H1 (cell line): ENCODE measurements around the gene PRKN. TPM values are rescaled to one million over a fixed set of nuclear protein-coding genes. Genes with fewer than 3 reads are reported as not detected.

Experiments
- BRCA1 ChIP-seq: IDR thresholded peaks from 2 replicates; pipeline ENCODE4 v1.6.1; 2012; ENCODE audit warnings: low read depth, low read length, improper control_type of control experiment
- CHD1 ChIP-seq: IDR thresholded peaks from 2 replicates; pipeline ENCODE4 v1.6.1; 2012; ENCODE audit warnings: low read depth, low read length, improper control_type of control experiment
- EP300 ChIP-seq, 2 experiments: IDR thresholded peaks; 1 replicate in 1 of 2; 2 replicates in 1 of 2; pipeline ENCODE4 v1.6.1; 2011 to 2012; ENCODE audit warnings: low read depth in 2 of 2, low read length in 2 of 2, mild to moderate bottlenecking in 2 of 2, borderline replicate concordance in 1 of 2, inconsistent platforms in 1 of 2, moderate library complexity in 1 of 2
- HDAC2 ChIP-seq, 2 experiments: fragments of 300-600 bp in 1 of 2; sonication (generic) in 1 of 2; IDR thresholded peaks; 2 replicates each; pipeline ENCODE4 v1.6.1; 2011 to 2012; ENCODE audit warnings: low read depth in 2 of 2, low read length in 2 of 2, mild to moderate bottlenecking in 2 of 2, moderate library complexity in 2 of 2, borderline replicate concordance in 1 of 2, inconsistent platforms in 1 of 2
- RNF2 ChIP-seq: fragments of 200-900, 300-1000 bp; sonication (generic); IDR thresholded peaks from 2 replicates; pipeline ENCODE4 v1.7.1; 2016; ENCODE audit warnings: borderline replicate concordance, low read depth, mild to moderate bottlenecking, antibody characterized with exemption, low read length; ENCODE audit not compliant: poor library complexity, severe bottlenecking; ENCODE audit errors: missing control alignments
- SIN3A ChIP-seq, 2 experiments: IDR thresholded peaks in 1 of 2; conservative IDR thresholded peaks in 1 of 2; 2 replicates each; pipeline ENCODE4 v1.6.1; 2011 to 2012; ENCODE audit warnings: low read length in 2 of 2, improper control_type of control experiment in 1 of 2, low read depth in 1 of 2, mild to moderate bottlenecking in 1 of 2
- SP2 ChIP-seq: IDR thresholded peaks from 2 replicates; pipeline ENCODE4 v1.6.1; 2012; ENCODE audit warnings: mild to moderate bottlenecking, low read length, inconsistent platforms
- SUZ12 ChIP-seq: fragments of 200-600 bp; sonication (generic); IDR thresholded peaks from 2 replicates; pipeline ENCODE4 v1.6.1; 2012; ENCODE audit warnings: mild to moderate bottlenecking, inconsistent platforms, low read length, moderate library complexity, mixed read lengths
- TAF1 ChIP-seq: IDR thresholded peaks from 2 replicates; pipeline ENCODE4 v1.6.1; 2011; ENCODE audit warnings: mild to moderate bottlenecking, low read depth, low read length
- ZNF274 ChIP-seq: IDR thresholded peaks from 2 replicates; pipeline ENCODE4 v1.7.0; 2012; ENCODE audit warnings: low read length, borderline replicate concordance; ENCODE audit errors: extremely low read depth
- polyA plus RNA-seq, 7 experiments: library from polyadenylated mRNA; depleted of rRNA in 3 of 7; stranded (reverse) in 5 of 7; unstranded in 2 of 7; fragments of >200 nt in 5 of 7; fragments of 200-250 nt in 2 of 7; gene quantifications; 1 replicate in 5 of 7; 2 replicates in 1 of 7; 4 replicates in 1 of 7; pipeline versions ENCODE4 v1.2.1 to v1.2.3, GENCODE V29; 2011 to 2013; ENCODE audit warnings: missing spikeins in 2 of 7, mixed read lengths in 2 of 7
- total RNA-seq: library from RNA; stranded (reverse); fragmentation: NEBNext Ultra II Directional; extraction: Animal tissue kit (Norgen Biotek cat#: 25700); gene quantifications from 2 replicates; pipeline ENCODE4 v1.2.1, GENCODE V29; 2021
- TF ChIP-seq, protein P1 (sequence below): fragments of 300-600 bp; sonication (generic); IDR thresholded peaks from 2 replicates; pipeline ENCODE4 v1.7.1; 2012; ENCODE audit warnings: low read length, moderate library complexity, mild to moderate bottlenecking, inconsistent platforms; ENCODE audit not compliant: insufficient replicate concordance

PRKN gene
- total and polyA plus RNA-seq, 2 of the 8 experiments (the other 6 are each of a cell fraction or from before 2014, with no cell fraction given), result 0.13 to 0.29 TPM

DNA sequence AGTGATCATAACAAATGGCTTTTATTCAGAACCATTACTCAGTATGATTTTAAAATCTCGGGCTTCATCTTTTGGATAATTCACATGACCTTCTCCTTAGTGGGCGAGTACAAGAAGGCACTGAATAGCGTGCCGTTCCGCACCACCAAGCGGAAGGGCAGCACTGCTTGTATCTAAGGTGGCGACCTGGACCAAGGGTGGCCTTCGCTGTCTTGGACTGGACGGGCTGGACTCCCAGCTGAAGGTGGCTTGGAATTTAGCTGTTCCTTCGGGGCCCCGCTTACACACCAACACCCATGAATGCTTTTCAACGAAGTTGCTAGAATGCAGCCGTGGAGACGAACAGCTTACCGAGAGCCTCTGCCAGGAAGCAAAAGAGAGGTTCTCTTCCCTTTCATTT is 1285.1 kb downstream of the PRKN start (continued):
- TF ChIP-seq, protein P1, sequence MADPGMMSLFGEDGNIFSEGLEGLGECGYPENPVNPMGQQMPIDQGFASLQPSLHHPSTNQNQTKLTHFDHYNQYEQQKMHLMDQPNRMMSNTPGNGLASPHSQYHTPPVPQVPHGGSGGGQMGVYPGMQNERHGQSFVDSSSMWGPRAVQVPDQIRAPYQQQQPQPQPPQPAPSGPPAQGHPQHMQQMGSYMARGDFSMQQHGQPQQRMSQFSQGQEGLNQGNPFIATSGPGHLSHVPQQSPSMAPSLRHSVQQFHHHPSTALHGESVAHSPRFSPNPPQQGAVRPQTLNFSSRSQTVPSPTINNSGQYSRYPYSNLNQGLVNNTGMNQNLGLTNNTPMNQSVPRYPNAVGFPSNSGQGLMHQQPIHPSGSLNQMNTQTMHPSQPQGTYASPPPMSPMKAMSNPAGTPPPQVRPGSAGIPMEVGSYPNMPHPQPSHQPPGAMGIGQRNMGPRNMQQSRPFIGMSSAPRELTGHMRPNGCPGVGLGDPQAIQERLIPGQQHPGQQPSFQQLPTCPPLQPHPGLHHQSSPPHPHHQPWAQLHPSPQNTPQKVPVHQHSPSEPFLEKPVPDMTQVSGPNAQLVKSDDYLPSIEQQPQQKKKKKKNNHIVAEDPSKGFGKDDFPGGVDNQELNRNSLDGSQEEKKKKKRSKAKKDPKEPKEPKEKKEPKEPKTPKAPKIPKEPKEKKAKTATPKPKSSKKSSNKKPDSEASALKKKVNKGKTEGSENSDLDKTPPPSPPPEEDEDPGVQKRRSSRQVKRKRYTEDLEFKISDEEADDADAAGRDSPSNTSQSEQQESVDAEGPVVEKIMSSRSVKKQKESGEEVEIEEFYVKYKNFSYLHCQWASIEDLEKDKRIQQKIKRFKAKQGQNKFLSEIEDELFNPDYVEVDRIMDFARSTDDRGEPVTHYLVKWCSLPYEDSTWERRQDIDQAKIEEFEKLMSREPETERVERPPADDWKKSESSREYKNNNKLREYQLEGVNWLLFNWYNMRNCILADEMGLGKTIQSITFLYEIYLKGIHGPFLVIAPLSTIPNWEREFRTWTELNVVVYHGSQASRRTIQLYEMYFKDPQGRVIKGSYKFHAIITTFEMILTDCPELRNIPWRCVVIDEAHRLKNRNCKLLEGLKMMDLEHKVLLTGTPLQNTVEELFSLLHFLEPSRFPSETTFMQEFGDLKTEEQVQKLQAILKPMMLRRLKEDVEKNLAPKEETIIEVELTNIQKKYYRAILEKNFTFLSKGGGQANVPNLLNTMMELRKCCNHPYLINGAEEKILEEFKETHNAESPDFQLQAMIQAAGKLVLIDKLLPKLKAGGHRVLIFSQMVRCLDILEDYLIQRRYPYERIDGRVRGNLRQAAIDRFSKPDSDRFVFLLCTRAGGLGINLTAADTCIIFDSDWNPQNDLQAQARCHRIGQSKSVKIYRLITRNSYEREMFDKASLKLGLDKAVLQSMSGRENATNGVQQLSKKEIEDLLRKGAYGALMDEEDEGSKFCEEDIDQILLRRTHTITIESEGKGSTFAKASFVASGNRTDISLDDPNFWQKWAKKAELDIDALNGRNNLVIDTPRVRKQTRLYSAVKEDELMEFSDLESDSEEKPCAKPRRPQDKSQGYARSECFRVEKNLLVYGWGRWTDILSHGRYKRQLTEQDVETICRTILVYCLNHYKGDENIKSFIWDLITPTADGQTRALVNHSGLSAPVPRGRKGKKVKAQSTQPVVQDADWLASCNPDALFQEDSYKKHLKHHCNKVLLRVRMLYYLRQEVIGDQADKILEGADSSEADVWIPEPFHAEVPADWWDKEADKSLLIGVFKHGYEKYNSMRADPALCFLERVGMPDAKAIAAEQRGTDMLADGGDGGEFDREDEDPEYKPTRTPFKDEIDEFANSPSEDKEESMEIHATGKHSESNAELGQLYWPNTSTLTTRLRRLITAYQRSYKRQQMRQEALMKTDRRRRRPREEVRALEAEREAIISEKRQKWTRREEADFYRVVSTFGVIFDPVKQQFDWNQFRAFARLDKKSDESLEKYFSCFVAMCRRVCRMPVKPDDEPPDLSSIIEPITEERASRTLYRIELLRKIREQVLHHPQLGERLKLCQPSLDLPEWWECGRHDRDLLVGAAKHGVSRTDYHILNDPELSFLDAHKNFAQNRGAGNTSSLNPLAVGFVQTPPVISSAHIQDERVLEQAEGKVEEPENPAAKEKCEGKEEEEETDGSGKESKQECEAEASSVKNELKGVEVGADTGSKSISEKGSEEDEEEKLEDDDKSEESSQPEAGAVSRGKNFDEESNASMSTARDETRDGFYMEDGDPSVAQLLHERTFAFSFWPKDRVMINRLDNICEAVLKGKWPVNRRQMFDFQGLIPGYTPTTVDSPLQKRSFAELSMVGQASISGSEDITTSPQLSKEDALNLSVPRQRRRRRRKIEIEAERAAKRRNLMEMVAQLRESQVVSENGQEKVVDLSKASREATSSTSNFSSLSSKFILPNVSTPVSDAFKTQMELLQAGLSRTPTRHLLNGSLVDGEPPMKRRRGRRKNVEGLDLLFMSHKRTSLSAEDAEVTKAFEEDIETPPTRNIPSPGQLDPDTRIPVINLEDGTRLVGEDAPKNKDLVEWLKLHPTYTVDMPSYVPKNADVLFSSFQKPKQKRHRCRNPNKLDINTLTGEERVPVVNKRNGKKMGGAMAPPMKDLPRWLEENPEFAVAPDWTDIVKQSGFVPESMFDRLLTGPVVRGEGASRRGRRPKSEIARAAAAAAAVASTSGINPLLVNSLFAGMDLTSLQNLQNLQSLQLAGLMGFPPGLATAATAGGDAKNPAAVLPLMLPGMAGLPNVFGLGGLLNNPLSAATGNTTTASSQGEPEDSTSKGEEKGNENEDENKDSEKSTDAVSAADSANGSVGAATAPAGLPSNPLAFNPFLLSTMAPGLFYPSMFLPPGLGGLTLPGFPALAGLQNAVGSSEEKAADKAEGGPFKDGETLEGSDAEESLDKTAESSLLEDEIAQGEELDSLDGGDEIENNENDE, result no peak
- TF ChIP-seq SUZ12 (no peak), TAF1 (no peak), HDAC2 (IDR thresholded peaks at IDR 0.05; ENCODE audit: borderline replicate concordance in 1 of 2, low read depth in 2 of 2, low read length in 2 of 2) (no peak), BRCA1 (no peak), CHD1 (no peak), SIN3A (conservative IDR thresholded peaks at IDR 0.05 in 1 of 2, IDR thresholded peaks at IDR 0.05 in 1 of 2; ENCODE audit: low read depth in 1 of 2, low read length in 2 of 2) (no peak), SP2 (no peak), ZNF274 (no peak), EP300 (IDR thresholded peaks at IDR 0.05; ENCODE audit: borderline replicate concordance in 1 of 2, low read depth in 2 of 2, low read length in 2 of 2) (no peak), RNF2 (no peak)
